ENCODE measurements around the gene PRXL2B.

DNA sequence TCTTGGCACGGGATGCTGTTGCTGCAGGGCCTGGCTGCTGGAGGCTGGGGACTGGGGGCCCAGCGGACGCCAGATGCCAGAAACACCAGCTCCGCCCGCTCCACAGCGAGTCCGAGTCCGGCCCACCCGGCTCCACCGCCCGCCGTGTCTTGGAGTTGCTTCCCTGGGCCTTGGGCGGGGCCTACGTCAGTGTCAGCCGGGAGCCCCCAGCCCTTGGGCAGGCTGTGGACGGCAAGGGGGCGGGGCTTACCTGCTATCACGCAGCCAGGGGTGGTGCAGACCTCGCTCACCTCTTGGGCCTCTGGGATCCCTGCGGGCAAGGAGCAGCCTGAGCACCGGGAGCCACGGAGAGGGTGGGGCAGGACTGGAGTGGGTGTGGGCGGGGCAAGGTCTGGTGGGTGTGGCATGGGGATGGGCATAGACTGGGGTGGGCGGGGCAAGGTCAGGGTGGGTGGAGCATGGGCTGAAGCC, 24.5 kb downstream of the PRXL2B start:
- TF ChIP-seq, protein P1, sequence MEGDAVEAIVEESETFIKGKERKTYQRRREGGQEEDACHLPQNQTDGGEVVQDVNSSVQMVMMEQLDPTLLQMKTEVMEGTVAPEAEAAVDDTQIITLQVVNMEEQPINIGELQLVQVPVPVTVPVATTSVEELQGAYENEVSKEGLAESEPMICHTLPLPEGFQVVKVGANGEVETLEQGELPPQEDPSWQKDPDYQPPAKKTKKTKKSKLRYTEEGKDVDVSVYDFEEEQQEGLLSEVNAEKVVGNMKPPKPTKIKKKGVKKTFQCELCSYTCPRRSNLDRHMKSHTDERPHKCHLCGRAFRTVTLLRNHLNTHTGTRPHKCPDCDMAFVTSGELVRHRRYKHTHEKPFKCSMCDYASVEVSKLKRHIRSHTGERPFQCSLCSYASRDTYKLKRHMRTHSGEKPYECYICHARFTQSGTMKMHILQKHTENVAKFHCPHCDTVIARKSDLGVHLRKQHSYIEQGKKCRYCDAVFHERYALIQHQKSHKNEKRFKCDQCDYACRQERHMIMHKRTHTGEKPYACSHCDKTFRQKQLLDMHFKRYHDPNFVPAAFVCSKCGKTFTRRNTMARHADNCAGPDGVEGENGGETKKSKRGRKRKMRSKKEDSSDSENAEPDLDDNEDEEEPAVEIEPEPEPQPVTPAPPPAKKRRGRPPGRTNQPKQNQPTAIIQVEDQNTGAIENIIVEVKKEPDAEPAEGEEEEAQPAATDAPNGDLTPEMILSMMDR (IDR thresholded peaks at IDR 0.05 in 2 of 3, conservative IDR thresholded peaks at IDR 0.05 in 1 of 3; ENCODE audit: control insufficient read depth in 2 of 3, extremely low read depth in 1 of 3, insufficient read depth in 1 of 3, low read depth in 3 of 3, low read length in 3 of 3), result no peak
- TF ChIP-seq, protein P2, sequence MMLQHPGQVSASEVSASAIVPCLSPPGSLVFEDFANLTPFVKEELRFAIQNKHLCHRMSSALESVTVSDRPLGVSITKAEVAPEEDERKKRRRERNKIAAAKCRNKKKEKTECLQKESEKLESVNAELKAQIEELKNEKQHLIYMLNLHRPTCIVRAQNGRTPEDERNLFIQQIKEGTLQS (IDR thresholded peaks at IDR 0.05; ENCODE audit: borderline replicate concordance, extremely low read depth, low read depth, low read length), result no peak

Data from GM12878 (cell line).